Skeletal muscle satellite cell (primary cell): ENCODE results near the gene LPIN2.

Experiments used
- H3K27me3 ChIP-seq: 2 replicates; pipeline ENCODE4 v1.7.0; 2013; ENCODE audit warnings: low read length; ENCODE audit not compliant: control insufficient read depth, insufficient read depth
- H3K36me3 ChIP-seq: 2 replicates; pipeline ENCODE4 v1.7.0; 2013; ENCODE audit warnings: mild to moderate bottlenecking, control low read depth, low read length; ENCODE audit not compliant: insufficient read depth
- H3K4me1 ChIP-seq: 2 replicates; pipeline ENCODE4 v1.7.0; 2013; ENCODE audit warnings: low read length; ENCODE audit not compliant: control insufficient read depth, insufficient read depth
- H3K4me2 ChIP-seq: 2 replicates; pipeline ENCODE4 v1.7.0; 2013; ENCODE audit warnings: mild to moderate bottlenecking, low read length
- H3K4me3 ChIP-seq: 2 replicates; pipeline ENCODE4 v1.7.0; 2013; ENCODE audit warnings: low read length
- H3K9ac ChIP-seq: 2 replicates; pipeline ENCODE4 v1.7.0; 2013; ENCODE audit warnings: mild to moderate bottlenecking, low read depth, low read length, moderate library complexity
- H3K9me3 ChIP-seq: replicated peaks from 2 replicates; pipeline ENCODE4 v1.7.0; 2013; ENCODE audit warnings: mild to moderate bottlenecking, control low read depth, low read length

The LPIN2 gene

DNA sequence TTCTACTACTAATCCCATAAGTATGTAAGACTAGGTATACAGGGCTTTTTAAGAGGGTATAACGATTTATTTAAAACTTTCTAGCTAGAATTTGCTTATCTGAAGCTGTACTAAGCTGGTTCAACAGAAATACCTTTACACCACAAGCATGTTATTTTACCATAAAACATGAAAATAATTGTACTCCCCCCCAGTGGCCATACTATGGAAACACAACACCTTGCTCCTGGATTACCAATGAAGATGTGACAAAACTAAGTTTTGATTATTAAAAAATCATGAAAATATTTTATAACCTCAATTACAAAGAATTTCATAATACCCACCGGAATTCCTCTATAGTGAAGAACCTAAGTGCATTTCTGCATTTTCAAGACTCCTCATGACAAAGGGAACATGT, 27.3 kb downstream of the LPIN2 start:
- no peaks in the 10 kb centered on the region for H3K27me3 ChIP-seq
- no peak overlapping the region for H3K9ac ChIP-seq
- H3K4me2 ChIP-seq: no peak overlapping the region
- peaks cover 62% of the 10 kb centered on the region for H3K4me1 ChIP-seq
- no peak overlapping the region for H3K4me3 ChIP-seq
- no peaks in the 10 kb centered on the region for H3K9me3 ChIP-seq
- no peaks in the 10 kb centered on the region for H3K36me3 ChIP-seq

DNA sequence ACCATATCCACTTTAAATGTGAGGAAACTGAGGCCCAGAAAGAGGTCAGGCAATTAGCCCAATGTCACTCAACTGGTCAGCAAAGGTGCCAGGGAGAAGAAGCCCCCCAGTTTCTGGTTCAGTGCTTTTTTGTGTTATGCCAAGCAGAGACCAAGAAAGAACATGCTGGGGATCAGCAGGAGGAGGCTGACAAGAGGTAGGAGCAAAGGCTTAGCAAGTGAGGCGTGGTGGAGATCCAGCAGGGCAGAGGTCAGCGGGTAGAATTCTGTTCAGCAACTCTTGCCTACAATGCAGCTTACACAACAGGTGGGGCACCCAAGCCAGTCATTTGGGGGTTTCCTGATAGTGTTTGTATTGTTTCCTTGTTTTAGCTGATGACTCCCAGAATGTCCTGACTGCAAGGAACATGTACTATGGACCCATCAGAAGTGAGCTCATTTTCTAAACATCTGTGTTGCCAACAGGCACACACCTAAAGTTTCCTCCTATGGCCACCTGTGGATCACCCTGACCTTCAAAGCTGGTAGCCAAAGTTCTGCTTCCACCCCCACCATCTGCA, 28.2 kb downstream of the LPIN2 start:
- Histone ChIP-seq H3K4me1 (peaks cover 71% of the 10 kb centered on the region), H3K4me2 (no peak overlapping the region), H3K4me3 (no peak overlapping the region), H3K9me3 (no peaks in the 10 kb centered on the region), H3K9ac (no peak overlapping the region), H3K36me3 (no peaks in the 10 kb centered on the region), H3K27me3 (no peaks in the 10 kb centered on the region)

DNA sequence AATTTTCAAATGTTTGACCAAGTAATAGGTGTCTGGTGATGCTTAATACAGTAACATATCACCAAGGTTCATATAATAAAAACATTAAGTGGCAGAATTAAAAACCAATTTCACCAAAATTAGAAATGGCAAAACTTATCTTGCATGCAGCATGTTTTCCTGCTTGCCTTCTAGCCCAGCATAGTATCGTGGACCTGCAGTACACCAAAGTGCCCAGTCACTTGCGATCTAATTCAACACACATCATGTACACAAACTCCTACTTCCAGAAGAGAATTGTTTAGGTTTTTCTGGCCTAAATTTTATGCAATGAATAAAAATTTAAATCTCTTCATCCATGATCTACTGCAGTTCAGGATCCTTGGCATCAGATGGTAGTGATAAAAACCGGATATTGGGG, 28.9 kb downstream of the LPIN2 start:
- Histone ChIP-seq H3K9me3 (no peaks in the 10 kb centered on the region), H3K9ac (no peak overlapping the region), H3K4me2 (no peak overlapping the region), H3K4me3 (no peak overlapping the region), H3K4me1 (peaks cover 76% of the 10 kb centered on the region), H3K27me3 (no peaks in the 10 kb centered on the region), H3K36me3 (no peaks in the 10 kb centered on the region)

DNA sequence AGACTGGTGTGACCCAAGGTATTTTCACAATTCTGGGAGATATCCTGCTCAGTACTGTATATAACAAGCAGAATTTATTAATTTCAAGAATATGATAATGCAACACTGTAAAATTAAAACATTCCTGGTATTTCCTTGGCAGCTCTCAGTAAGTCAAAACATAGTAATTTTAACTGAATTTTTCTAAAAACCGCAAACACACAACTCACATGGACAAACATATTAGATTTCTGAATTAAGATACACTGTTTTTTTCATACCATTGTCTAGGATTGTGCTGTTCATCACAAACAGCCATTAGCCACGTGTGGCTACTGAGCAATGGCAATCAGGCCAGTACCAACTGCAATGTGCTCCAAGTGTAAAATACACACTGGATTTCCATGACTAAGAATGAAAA, 29.6 kb downstream of the LPIN2 start:
- H3K9me3 ChIP-seq: no peaks in the 10 kb centered on the region
- H3K4me1 ChIP-seq: peaks cover 75% of the 10 kb centered on the region
- H3K4me2 ChIP-seq: peak overlapping the region; percentile 78
- H3K36me3 ChIP-seq: no peaks in the 10 kb centered on the region
- H3K27me3 ChIP-seq: no peaks in the 10 kb centered on the region
- no peak overlapping the region for H3K4me3 ChIP-seq
- H3K9ac ChIP-seq: no peak overlapping the region

DNA sequence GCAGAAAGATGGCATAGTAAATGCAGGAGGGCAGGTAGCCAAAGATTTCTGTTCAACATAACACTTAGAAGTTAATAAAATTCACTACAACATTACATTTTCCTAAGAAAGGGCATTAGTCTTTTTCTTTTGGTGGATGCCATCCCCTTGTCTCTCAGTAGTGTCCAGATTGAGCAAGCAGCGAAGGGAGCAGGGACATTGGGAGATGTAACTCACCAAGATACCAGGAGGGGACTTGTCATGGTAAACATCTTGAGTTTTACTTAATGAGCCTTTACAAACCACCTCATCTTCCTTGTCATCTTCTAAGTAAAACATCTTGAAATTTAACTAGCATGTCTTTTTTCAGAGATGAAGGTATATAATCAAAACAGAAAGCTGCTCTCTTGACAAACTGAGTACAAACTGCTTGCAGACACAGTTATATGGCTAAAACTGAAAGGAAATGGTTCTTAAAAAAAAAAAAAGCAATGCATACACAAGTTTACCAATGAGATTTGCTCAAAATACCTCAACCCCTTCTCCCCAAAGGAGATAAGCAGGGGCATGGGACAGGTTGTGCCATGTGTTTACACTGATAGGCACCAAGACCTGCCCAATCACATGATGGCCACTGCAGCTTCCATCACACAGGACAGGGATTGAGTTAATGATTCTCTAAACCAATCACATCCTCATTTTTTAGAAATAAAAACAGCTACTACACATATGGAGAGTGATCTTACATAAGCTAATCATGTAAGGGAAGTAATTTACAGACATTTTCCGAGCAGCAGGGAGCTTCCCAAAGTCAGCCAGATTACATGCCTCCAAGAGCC, 30.3 kb downstream of the LPIN2 start:
- Histone ChIP-seq H3K4me1 (peaks cover 76% of the 10 kb centered on the region), H3K9me3 (no peaks in the 10 kb centered on the region), H3K27me3 (no peaks in the 10 kb centered on the region), H3K36me3 (no peaks in the 10 kb centered on the region), H3K4me3 (peak overlapping the region; percentile 31), H3K9ac (peak overlapping the region; percentile 74), H3K4me2 (peak overlapping the region; percentile 78)

DNA sequence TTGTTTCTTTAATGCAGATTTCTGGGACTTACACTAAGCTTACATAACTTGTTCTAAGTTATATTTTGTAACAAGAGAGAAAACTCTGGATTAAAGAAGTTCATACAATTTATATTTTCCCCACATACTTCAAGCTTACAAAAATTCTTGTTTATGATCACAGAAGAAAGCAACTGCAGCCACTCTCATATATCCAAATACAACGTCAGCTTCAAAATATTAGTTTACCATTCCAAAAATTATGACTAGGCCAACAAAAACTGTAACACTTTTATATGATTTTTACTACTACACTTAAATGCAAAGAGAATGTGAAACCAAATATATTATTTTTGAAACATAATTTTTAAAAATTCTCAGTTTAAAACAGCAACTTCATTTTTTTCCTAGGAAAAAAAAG, 30.9 kb downstream of the LPIN2 start:
- H3K4me1 ChIP-seq: peaks cover 79% of the 10 kb centered on the region
- peak overlapping the region; percentile 22 for H3K4me3 ChIP-seq

DNA sequence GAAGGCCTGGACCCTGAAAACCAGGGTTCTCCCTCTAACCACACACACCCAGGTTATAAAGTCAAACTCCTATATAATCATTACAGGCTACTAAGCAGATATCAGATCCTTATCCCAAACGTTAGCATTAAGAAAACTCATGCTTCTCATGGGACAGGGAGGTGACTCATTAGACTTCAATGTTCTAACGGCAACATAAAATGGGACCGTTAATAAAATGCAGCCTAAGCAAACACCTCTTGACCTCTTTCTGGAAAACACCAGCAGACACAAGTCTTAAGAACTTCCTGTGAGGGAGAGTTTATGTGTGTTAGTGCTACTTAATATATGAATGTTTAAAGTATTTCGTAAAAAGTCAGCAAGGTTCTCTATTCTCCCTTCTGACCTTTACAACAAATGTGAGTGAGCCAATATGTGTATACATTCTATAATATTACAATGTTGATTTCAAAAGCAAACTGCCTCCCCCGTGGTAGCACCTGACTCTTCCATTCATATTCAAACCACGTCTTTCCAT, 31.7 kb downstream of the LPIN2 start:
- peaks cover 80% of the 10 kb centered on the region for H3K4me1 ChIP-seq
- H3K4me3 ChIP-seq: peak overlapping the region; percentile 46
- H3K36me3 ChIP-seq: no peaks in the 10 kb centered on the region
- H3K9me3 ChIP-seq: no peaks in the 10 kb centered on the region
- H3K27me3 ChIP-seq: no peaks in the 10 kb centered on the region
- H3K9ac ChIP-seq: peak overlapping the region; percentile 74
- peak overlapping the region; percentile 78 for H3K4me2 ChIP-seq

More for the DNA sequence above, 30.9 kb downstream of the LPIN2 start:
- no peaks in the 10 kb centered on the region for H3K27me3 ChIP-seq
- peak overlapping the region; percentile 74 for H3K9ac ChIP-seq
- H3K9me3 ChIP-seq: no peaks in the 10 kb centered on the region
- peak overlapping the region; percentile 78 for H3K4me2 ChIP-seq
- H3K36me3 ChIP-seq: no peaks in the 10 kb centered on the region

DNA sequence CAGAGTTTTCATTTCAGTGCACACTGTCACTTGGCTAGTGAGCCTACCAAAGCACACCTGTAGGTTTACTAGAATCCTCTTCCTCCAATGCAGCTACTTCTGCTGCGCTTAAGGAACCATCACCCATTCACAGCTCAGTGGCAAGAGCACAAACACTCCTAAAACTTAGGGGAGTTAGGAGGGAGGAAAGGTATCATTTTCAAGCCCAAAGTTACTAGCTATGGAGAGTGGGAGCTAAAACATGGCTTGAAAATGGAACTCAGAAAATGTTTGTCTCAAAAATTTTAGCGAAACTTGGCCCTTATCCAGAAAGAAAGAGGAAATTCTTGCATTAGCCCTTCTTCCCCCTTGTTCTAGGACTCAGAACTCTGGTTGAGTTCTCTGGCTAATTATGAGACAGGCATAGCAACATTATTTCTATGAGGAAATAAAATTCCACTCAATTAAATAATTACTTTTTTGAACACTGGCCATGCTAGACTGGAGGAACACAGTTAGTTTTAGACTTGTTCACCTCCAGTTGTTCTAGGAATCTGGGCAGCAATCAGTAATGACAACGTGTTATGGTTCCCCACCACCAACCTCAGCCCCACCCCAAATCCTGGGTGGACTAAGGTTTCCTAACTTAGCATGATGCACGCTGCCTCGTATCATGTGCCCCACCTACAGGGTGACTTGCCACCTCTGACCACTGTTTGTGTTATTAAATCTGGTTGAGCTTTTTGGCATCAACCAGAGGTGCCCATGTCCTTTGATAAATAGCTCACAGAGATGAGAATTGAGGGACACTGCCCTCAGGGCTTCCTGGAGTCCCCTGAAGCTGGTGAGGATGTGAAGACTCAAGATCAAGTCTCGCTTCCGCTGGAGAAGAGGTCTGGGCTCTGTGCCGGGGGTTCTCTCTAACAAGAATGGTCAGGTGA, 32.8 kb downstream of the LPIN2 start:
- Histone ChIP-seq H3K4me1 (peaks cover 71% of the 10 kb centered on the region), H3K4me3 (no peak overlapping the region), H3K4me2 (peak overlapping the region; percentile 78), H3K36me3 (no peaks in the 10 kb centered on the region), H3K9ac (peak overlapping the region; percentile 74), H3K27me3 (no peaks in the 10 kb centered on the region), H3K9me3 (no peaks in the 10 kb centered on the region)

DNA sequence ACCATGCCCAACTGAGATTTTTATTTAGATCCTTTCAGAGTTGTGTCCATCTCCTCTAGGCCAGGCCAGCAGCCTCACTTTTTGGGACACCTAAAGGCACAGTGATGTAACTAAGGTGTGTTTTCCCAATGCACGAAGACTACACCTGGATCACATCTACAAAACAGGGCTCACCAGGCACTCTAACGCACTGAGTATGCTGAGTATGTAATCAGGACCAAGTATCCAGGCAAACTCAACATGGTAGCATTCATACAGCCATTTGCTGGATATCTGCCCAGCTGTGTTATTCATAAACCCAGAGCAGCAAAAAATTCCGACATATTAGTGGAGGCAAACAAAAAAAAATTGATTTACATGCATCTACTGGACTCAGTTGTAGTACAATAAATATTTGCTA, 33.8 kb downstream of the LPIN2 start:
- Histone ChIP-seq H3K4me3 (peak overlapping the region; percentile 58), H3K4me1 (peaks cover 66% of the 10 kb centered on the region), H3K9ac (peak overlapping the region; percentile 59), H3K4me2 (peak overlapping the region; percentile 78), H3K36me3 (no peaks in the 10 kb centered on the region), H3K9me3 (no peaks in the 10 kb centered on the region), H3K27me3 (no peaks in the 10 kb centered on the region)

DNA sequence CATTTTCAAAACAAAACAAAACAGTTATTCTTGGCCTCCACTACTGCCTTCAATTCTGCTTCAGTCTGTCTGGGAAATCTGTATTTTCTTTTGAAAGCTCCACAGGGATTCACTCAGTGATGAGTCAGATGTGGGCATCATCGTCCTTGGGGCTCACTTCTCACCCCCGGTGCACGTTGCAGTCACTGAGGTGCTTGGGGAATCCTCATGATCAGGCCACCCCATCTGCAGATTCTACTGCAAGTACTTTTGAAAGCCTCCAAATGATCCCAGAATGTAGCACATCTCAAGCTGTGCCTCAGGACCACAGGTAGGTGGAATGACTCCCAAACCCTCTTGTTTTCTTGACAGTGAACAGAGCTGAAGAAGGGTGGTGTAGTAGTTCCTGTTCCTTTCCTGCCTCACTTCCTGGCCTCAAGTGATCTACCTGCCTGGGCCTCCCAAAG, 34.3 kb downstream of the LPIN2 start:
- no peaks in the 10 kb centered on the region for H3K27me3 ChIP-seq
- no peaks in the 10 kb centered on the region for H3K36me3 ChIP-seq
- H3K4me3 ChIP-seq: peak overlapping the region; percentile 58
- peak overlapping the region; percentile 78 for H3K4me2 ChIP-seq
- no peaks in the 10 kb centered on the region for H3K9me3 ChIP-seq
- peak overlapping the region; percentile 59 for H3K9ac ChIP-seq
- H3K4me1 ChIP-seq: peaks cover 64% of the 10 kb centered on the region

DNA sequence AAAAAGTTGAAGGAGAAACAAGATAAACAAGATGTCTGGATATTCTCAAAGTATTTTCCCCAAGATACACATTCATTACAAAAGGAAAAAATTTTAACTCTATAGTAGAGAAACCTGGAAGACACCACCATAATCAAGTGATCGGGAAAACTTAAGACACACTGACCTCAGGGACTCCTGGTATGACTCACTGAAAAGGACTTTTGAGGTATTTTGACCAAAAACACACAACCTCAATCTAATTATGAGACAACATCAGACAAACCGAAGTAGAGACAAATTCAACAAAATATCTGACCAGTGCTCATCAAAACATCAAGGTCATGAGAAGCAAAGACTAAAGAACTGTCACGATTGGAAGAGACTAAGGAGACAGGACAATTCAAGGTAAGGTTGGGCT, 34.7 kb downstream of the LPIN2 start:
- Histone ChIP-seq H3K9ac (peak overlapping the region; percentile 59), H3K4me3 (peak overlapping the region; percentile 58), H3K4me1 (peaks cover 59% of the 10 kb centered on the region), H3K4me2 (peak overlapping the region; percentile 78), H3K27me3 (no peaks in the 10 kb centered on the region), H3K9me3 (no peaks in the 10 kb centered on the region), H3K36me3 (no peaks in the 10 kb centered on the region)
